ENCODE data around the gene ATP6V0A1. TPM values are rescaled to one million over a fixed set of nuclear protein-coding genes. Genes with fewer than 3 reads are reported as not detected.

The ATP6V0A1 gene
- total and polyA plus RNA-seq, 8 donors: 22.8 to 55.9 (median 33.2) TPM

GRCh38 chr17:42459801-42460281 is 1.2 kb downstream of the ATP6V0A1 start:
- TF ChIP-seq CTCF (IDR thresholded peaks at IDR 0.05): no peak
- 5 to 9% methylated on average over 6 of the region's 6 CpGs for WGBS, 2 donors
- H3K4me1 ChIP-seq: peaks cover 14 to 18% (median 17%) of the 10 kb centered on the region in 3 donors
- intact Hi-C loops (cut with DNase I): no loop called here
- H3K9me3 ChIP-seq: no peaks in the 10 kb centered on the region
- peak overlapping the region in 3 of 4 donors; percentile 30 to 56 (median 52) for H3K4me3 ChIP-seq
- H3K27ac ChIP-seq: peak overlapping the region in 3 of 4 donors; percentile 1 to 92 (median 84)
- peak; percentile 17 to 47 (median 30) for ATAC-seq
- no peaks in the 10 kb centered on the region for H3K27me3 ChIP-seq
- DNase-seq: no peak
- no peak for FAIRE-seq
- H3K36me3 ChIP-seq: no peaks in the 10 kb centered on the region

DNA sequence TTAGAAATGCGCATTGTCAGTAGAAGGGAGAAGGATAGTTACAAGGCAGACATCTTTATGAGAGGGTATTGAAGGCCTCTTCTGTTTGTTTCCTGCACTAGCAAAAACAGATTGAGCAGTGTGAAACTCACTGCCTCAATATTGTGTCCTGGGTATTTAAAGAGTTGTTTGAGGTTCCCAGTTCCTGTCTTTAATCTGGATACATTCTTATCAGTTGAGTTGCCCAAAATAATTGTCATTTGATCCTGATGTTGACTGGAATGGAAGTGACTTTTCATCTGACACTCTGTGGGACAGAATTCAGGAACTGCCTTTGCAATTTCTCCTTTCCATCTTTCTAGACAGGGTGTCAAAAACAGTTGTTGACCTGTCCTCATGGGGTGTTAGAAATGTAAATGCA is 1.7 kb downstream of the ATP6V0A1 start:
- Histone ChIP-seq H3K9me3 (no peaks in the 10 kb centered on the region), H3K27me3 (no peaks in the 10 kb centered on the region), H3K27ac (peak overlapping the region in 2 of 4 donors; percentile 84 to 92), H3K4me3 (peak overlapping the region in 2 of 4 donors; percentile 52 to 56), H3K4me1 (peaks cover 14 to 18% (median 17%) of the 10 kb centered on the region in 3 donors), H3K36me3 (no peaks in the 10 kb centered on the region)
- ATAC-seq (no peak), DNase-seq (no peak), FAIRE-seq (no peak)
- TF ChIP-seq CTCF (IDR thresholded peaks at IDR 0.05): no peak
- WGBS, 2 donors: 83 to 92% methylated on average over 1 of the region's 1 CpG
- intact Hi-C loops (cut with DNase I): no loop called here

- peak in 1 of 4 donors; percentile 12 for ATAC-seq
- WGBS, 2 donors: 49 to 58% methylated on average over 4 of the region's 4 CpGs
- Histone ChIP-seq H3K27ac (peak overlapping the region in 1 of 4 donors; percentile 17), H3K4me1 (peaks cover 8 to 10% (median 8%) of the 10 kb centered on the region in 3 donors), H3K27me3 (no peaks in the 10 kb centered on the region), H3K36me3 (no peaks in the 10 kb centered on the region), H3K4me3 (no peak overlapping the region), H3K9me3 (no peaks in the 10 kb centered on the region)
- FAIRE-seq: no peak
- intact Hi-C loops (cut with DNase I): no loop called here
- DNase-seq: no peak
- no peak for TF ChIP-seq CTCF (IDR thresholded peaks at IDR 0.05)
Observed at GRCh38 chr17:42463976-42464400, 5.3 kb downstream of the ATP6V0A1 start.

DNA sequence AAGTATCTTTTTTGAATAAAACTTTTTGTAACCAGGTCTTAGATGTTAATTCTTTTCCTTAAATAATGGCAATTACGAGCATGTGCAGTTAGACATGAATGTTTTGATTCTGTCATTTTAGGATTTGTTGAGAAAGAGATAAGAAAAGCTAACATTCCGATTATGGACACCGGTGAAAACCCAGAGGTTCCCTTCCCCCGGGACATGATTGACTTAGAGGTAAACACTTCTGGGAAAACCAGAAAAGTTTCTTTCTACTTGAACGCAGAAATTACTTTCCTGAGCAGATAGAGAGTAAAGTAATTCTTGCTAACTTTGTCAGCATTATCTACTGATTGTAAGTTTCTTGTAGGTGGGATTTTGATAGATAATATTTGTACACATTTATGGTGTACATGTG is 9.2 kb downstream of the ATP6V0A1 start:
- WGBS, 2 donors: 11 to 13% methylated on average over 5 of the region's 5 CpGs
- ATAC-seq (peak; percentile 61 to 95 (median 82)), DNase-seq (peak in 3 of 6 donors; percentile 23 to 45 (median 33)), FAIRE-seq (no peak)
- Histone ChIP-seq H3K9me3 (no peaks in the 10 kb centered on the region), H3K4me1 (peaks cover 0 to 11% (median 8%) of the 10 kb centered on the region in 3 donors), H3K4me3 (no peak overlapping the region), H3K27ac (peak overlapping the region in 2 of 4 donors; percentile 15 to 22), H3K36me3 (peaks cover 0 to 7% (median 4%) of the 10 kb centered on the region in 3 donors), H3K27me3 (no peaks in the 10 kb centered on the region)
- intact Hi-C loops (cut with DNase I): no loop called here
- no peak for TF ChIP-seq CTCF (IDR thresholded peaks at IDR 0.05)

Measured in pancreas (tissue), 10 donors.